K562 (cell line): Measurements from ENCODE around the gene FDX2. TPM values are rescaled to one million over a fixed set of nuclear protein-coding genes. Genes with fewer than 3 reads are reported as not detected.

Source experiments
- CHD7 ChIP-seq: fragments of 200-600 bp; sonication (generic); IDR thresholded peaks from one replicate; pipeline ENCODE4 v1.6.1; 2012; ENCODE audit warnings: mild to moderate bottlenecking, low read depth, low read length, inconsistent platforms
- CUX1 ChIP-seq: fragments of 200-800 bp; sonication (Bioruptor generic); IDR thresholded peaks from 2 replicates; pipeline ENCODE4 v1.6.1; 2016; ENCODE audit warnings: missing genetic modification characterization, missing compliant biosample characterization
- DPF2 ChIP-seq: fragments of 450-650 bp; IDR thresholded peaks from 2 replicates; pipeline ENCODE4 v1.6.1; 2016
- L3MBTL2 ChIP-seq: fragments of 450-650 bp; IDR thresholded peaks from 2 replicates; pipeline ENCODE4 v1.6.1; 2016; ENCODE audit warnings: mild to moderate bottlenecking, moderate library complexity
- MYNN ChIP-seq, 2 experiments: sonication (generic); formaldehyde crosslinking in 1 of 2; IDR thresholded peaks; 2 replicates each; pipeline versions ENCODE4 v1.5.0 to v1.6.1; 2016 to 2020; ENCODE audit warnings: antibody characterized with exemption in 1 of 2, missing genetic modification reagents in 1 of 2
- THRB ChIP-seq: fragments of 450-650 bp; formaldehyde crosslinking; conservative IDR thresholded peaks from 2 replicates; pipeline ENCODE4 v1.4.0; 2022; ENCODE audit warnings: mild to moderate bottlenecking, missing genetic modification characterization
- ZSCAN32 ChIP-seq: fragments of 450-650 bp; formaldehyde crosslinking; IDR thresholded peaks from 2 replicates; pipeline ENCODE4 v1.4.0; 2020; ENCODE audit warnings: mild to moderate bottlenecking, moderate library complexity
- polyA plus RNA-seq, 8 experiments: library from polyadenylated mRNA; depleted of rRNA in 4 of 8; stranded (reverse) in 5 of 8; unstranded in 3 of 8; fragments of >200 nt; fragmentation: Nextera tagmentation in 2 of 8; fragmentation: Illumina TruSeq in 1 of 8; extraction: Ambion mirVana in 2 of 8; extraction: Trizol in 1 of 8; gene quantifications; 2 replicates each; pipeline versions ENCODE4 v1.2.1 to v1.2.3, GENCODE V29; 2011 to 2014; ENCODE audit warnings: inconsistent platforms in 1 of 8, missing spikeins in 1 of 8
- total RNA-seq, 7 experiments: library from RNA; depleted of rRNA in 6 of 7; stranded (reverse); fragments of >200 nt in 6 of 7; fragmentation: Illumina TruSeq in 2 of 7; extraction: Trizol in 2 of 7; gene quantifications; 2 replicates each; pipeline versions ENCODE4 v1.2.1 to v1.2.3, GENCODE V29; 2011 to 2021; ENCODE audit warnings: low replicate concordance in 1 of 7

Gene FDX2
- total and polyA plus RNA-seq, 9 of the 15 experiments (the other 6 are each of a cell fraction or from before 2014, with no cell fraction given), result 2.5 to 49.8 (median 29.7) TPM

GRCh38 chr19:10315335-10316214 lies at the start of gene FDX2 (continued):
- peak; percentile 83 for TF ChIP-seq CHD7
- TF ChIP-seq THRB (CRISPR knock-in tag), result peak; percentile 34; the same call in 1 of the 2 replicates
- 0 out of 2 replicates have a peak, but pooled peaks have one; percentile 56 for TF ChIP-seq CUX1 (CRISPR knock-in tag)
- peak; percentile 74 for TF ChIP-seq MYNN (IDR thresholded peaks at IDR 0.05)
- TF ChIP-seq MYNN (CRISPR knock-in tag; IDR thresholded peaks at IDR 0.05), result no peak
- no peak for TF ChIP-seq ZSCAN32
- TF ChIP-seq DPF2, result 0 out of 2 replicates have a peak, but pooled peaks have one; percentile 4
- peak; percentile 26; the same call in 1 of the 2 replicates for TF ChIP-seq L3MBTL2
